ENCODE measurements around the gene TPRX1. TPM values are rescaled to one million over a fixed set of nuclear protein-coding genes. Genes with fewer than 3 reads are reported as not detected.

TPRX1 gene
- total and polyA plus RNA-seq, 2 experiments from 2014 or later: not detected

GRCh38 chr19:47842941-47843340, 38.6 kb upstream of the TPRX1 start:
- H3K27ac ChIP-seq: no peak overlapping the region
- H3K9ac ChIP-seq: no peak overlapping the region
- no peak overlapping the region for H2AFZ ChIP-seq
- H3K9me2 ChIP-seq (ENCODE audit: insufficient read depth): no peaks in the 10 kb centered on the region
- TF ChIP-seq EZH2 (IDR thresholded peaks at IDR 0.05; ENCODE audit: insufficient read depth, poor library complexity, severe bottlenecking) (no peak), EZH2phosphoT487 (IDR thresholded peaks at IDR 0.05; ENCODE audit: insufficient read depth, low read depth) (no peak)
- H3K4me1 ChIP-seq (ENCODE audit: insufficient read depth): no peaks in the 10 kb centered on the region
- H3K79me2 ChIP-seq (ENCODE audit: insufficient read depth): no peaks in the 10 kb centered on the region
- in situ Hi-C loops (cut with MboI): no loop called here
- H3F3A ChIP-seq (ENCODE audit: insufficient read depth): no peaks in the 10 kb centered on the region
- no peak overlapping the region for H3K4me2 ChIP-seq (ENCODE audit: unreplicated experiment)
- H3K36me3 ChIP-seq (ENCODE audit: low read depth): no peaks in the 10 kb centered on the region
- H4K20me1 ChIP-seq (ENCODE audit: insufficient read depth): no peaks in the 10 kb centered on the region
- 26 to 41% methylated on average over 5 of the region's 5 CpGs for WGBS, 2 experiments (ENCODE audit: low coverage in 1 of 2, low lambda C conversion rate in 2 of 2, missing lambda C conversion rate in 2 of 2)
- no peak overlapping the region for H3K4me3 ChIP-seq
- DNase-seq: no peak
- H3K9me3 ChIP-seq (ENCODE audit: low read depth): no peaks in the 10 kb centered on the region
- peaks cover 10% of the 10 kb centered on the region for H3K27me3 ChIP-seq (replicated peaks; ENCODE audit: insufficient read depth)

GRCh38 chr19:47839913-47840312, 35.6 kb upstream of the TPRX1 start:
- in situ Hi-C loops (cut with MboI): no loop called here
- no peak for TF ChIP-seq EZH2phosphoT487 (IDR thresholded peaks at IDR 0.05; ENCODE audit: insufficient read depth, low read depth)
- no peak for TF ChIP-seq EZH2 (IDR thresholded peaks at IDR 0.05; ENCODE audit: insufficient read depth, poor library complexity, severe bottlenecking)
- no peaks in the 10 kb centered on the region for H3K36me3 ChIP-seq (ENCODE audit: low read depth)
- no peaks in the 10 kb centered on the region for H3K9me2 ChIP-seq (ENCODE audit: insufficient read depth)
- H3K4me3 ChIP-seq: no peak overlapping the region
- WGBS, 2 experiments (ENCODE audit: low coverage in 1 of 2, low lambda C conversion rate in 2 of 2, missing lambda C conversion rate in 2 of 2): 15% methylated on average over 10 of the region's 10 CpGs
- H3K9me3 ChIP-seq (ENCODE audit: low read depth): no peaks in the 10 kb centered on the region
- no peaks in the 10 kb centered on the region for H3F3A ChIP-seq (ENCODE audit: insufficient read depth)
- H4K20me1 ChIP-seq (ENCODE audit: insufficient read depth): no peaks in the 10 kb centered on the region
- H3K79me2 ChIP-seq (ENCODE audit: insufficient read depth): no peaks in the 10 kb centered on the region
- no peak overlapping the region for H3K9ac ChIP-seq
- no peak overlapping the region for H3K4me2 ChIP-seq (ENCODE audit: unreplicated experiment)
- H3K27me3 ChIP-seq (replicated peaks; ENCODE audit: insufficient read depth): peaks cover 5% of the 10 kb centered on the region
- H3K27ac ChIP-seq: no peak overlapping the region
- H2AFZ ChIP-seq: no peak overlapping the region
- peak; percentile 14 for DNase-seq
- no peaks in the 10 kb centered on the region for H3K4me1 ChIP-seq (ENCODE audit: insufficient read depth)

GRCh38 chr19:47839411-47839810, 35.1 kb upstream of the TPRX1 start:
- no peak for TF ChIP-seq EZH2phosphoT487 (IDR thresholded peaks at IDR 0.05; ENCODE audit: insufficient read depth, low read depth)
- no peak for TF ChIP-seq EZH2 (IDR thresholded peaks at IDR 0.05; ENCODE audit: insufficient read depth, poor library complexity, severe bottlenecking)
- no peak overlapping the region for H3K9ac ChIP-seq
- H3K4me3 ChIP-seq: no peak overlapping the region
- in situ Hi-C loops (cut with MboI): no loop called here
- WGBS, 2 experiments (ENCODE audit: low coverage in 1 of 2, low lambda C conversion rate in 2 of 2, missing lambda C conversion rate in 2 of 2): 40 to 52% methylated on average over 3 to 16 of the region's 16 CpGs
- no peak overlapping the region for H3K4me2 ChIP-seq (ENCODE audit: unreplicated experiment)
- H3K27ac ChIP-seq: no peak overlapping the region
- no peaks in the 10 kb centered on the region for H4K20me1 ChIP-seq (ENCODE audit: insufficient read depth)
- no peak overlapping the region for H2AFZ ChIP-seq
- H3K36me3 ChIP-seq (ENCODE audit: low read depth): no peaks in the 10 kb centered on the region
- no peak for DNase-seq
- H3F3A ChIP-seq (ENCODE audit: insufficient read depth): no peaks in the 10 kb centered on the region
- H3K79me2 ChIP-seq (ENCODE audit: insufficient read depth): no peaks in the 10 kb centered on the region
- H3K9me2 ChIP-seq (ENCODE audit: insufficient read depth): no peaks in the 10 kb centered on the region
- H3K9me3 ChIP-seq (ENCODE audit: low read depth): no peaks in the 10 kb centered on the region
- no peaks in the 10 kb centered on the region for H3K4me1 ChIP-seq (ENCODE audit: insufficient read depth)
- peaks cover 5% of the 10 kb centered on the region for H3K27me3 ChIP-seq (replicated peaks; ENCODE audit: insufficient read depth)

GRCh38 chr19:47836038-47836437, 31.7 kb upstream of the TPRX1 start:
- H3K4me1 ChIP-seq (ENCODE audit: insufficient read depth): no peaks in the 10 kb centered on the region
- no peak overlapping the region for H3K4me3 ChIP-seq
- in situ Hi-C loops (cut with MboI): no loop called here
- H3K9me3 ChIP-seq (ENCODE audit: low read depth): no peaks in the 10 kb centered on the region
- no peaks in the 10 kb centered on the region for H3F3A ChIP-seq (ENCODE audit: insufficient read depth)
- no peaks in the 10 kb centered on the region; the same call in 1 of the 2 replicates for H3K27me3 ChIP-seq (replicated peaks; ENCODE audit: insufficient read depth)
- TF ChIP-seq EZH2 (IDR thresholded peaks at IDR 0.05; ENCODE audit: insufficient read depth, poor library complexity, severe bottlenecking) (no peak), EZH2phosphoT487 (IDR thresholded peaks at IDR 0.05; ENCODE audit: insufficient read depth, low read depth) (no peak)
- H3K9me2 ChIP-seq (ENCODE audit: insufficient read depth): no peaks in the 10 kb centered on the region
- no peaks in the 10 kb centered on the region for H3K36me3 ChIP-seq (ENCODE audit: low read depth)
- no peaks in the 10 kb centered on the region for H4K20me1 ChIP-seq (ENCODE audit: insufficient read depth)
- H3K27ac ChIP-seq: no peak overlapping the region
- H3K4me2 ChIP-seq (ENCODE audit: unreplicated experiment): no peak overlapping the region
- H3K9ac ChIP-seq: no peak overlapping the region
- no peak for DNase-seq
- WGBS, 2 experiments (ENCODE audit: low coverage in 1 of 2, low lambda C conversion rate in 2 of 2, missing lambda C conversion rate in 2 of 2): 63 to 65% methylated on average over 6 to 8 of the region's 8 CpGs
- H3K79me2 ChIP-seq (ENCODE audit: insufficient read depth): no peaks in the 10 kb centered on the region
- no peak overlapping the region for H2AFZ ChIP-seq

GRCh38 chr19:47832723-47833122, 28.4 kb upstream of the TPRX1 start:
- Histone ChIP-seq H3F3A (ENCODE audit: insufficient read depth) (no peaks in the 10 kb centered on the region), H3K79me2 (ENCODE audit: insufficient read depth) (no peaks in the 10 kb centered on the region), H3K9me2 (ENCODE audit: insufficient read depth) (no peaks in the 10 kb centered on the region), H3K27ac (no peak overlapping the region), H3K36me3 (ENCODE audit: low read depth) (no peaks in the 10 kb centered on the region), H3K4me3 (no peak overlapping the region), H3K9ac (no peak overlapping the region), H4K20me1 (ENCODE audit: insufficient read depth) (no peaks in the 10 kb centered on the region), H3K9me3 (ENCODE audit: low read depth) (no peaks in the 10 kb centered on the region), H3K4me1 (ENCODE audit: insufficient read depth) (no peaks in the 10 kb centered on the region), H3K4me2 (ENCODE audit: unreplicated experiment) (no peak overlapping the region), H3K27me3 (replicated peaks; ENCODE audit: insufficient read depth) (peaks cover 6% of the 10 kb centered on the region), H2AFZ (no peak overlapping the region)
- no peak for TF ChIP-seq EZH2 (IDR thresholded peaks at IDR 0.05; ENCODE audit: insufficient read depth, poor library complexity, severe bottlenecking)
- no peak for TF ChIP-seq EZH2phosphoT487 (IDR thresholded peaks at IDR 0.05; ENCODE audit: insufficient read depth, low read depth)
- WGBS, 2 experiments (ENCODE audit: low coverage in 1 of 2, low lambda C conversion rate in 2 of 2, missing lambda C conversion rate in 2 of 2): 85 to 91% methylated on average over 4 of the region's 4 CpGs
- in situ Hi-C loops (cut with MboI): no loop called here
- no peak for DNase-seq
